HCT116 (cell line): ENCODE measurements around the gene MT1G. TPM values are rescaled to one million over a fixed set of nuclear protein-coding genes. Genes with fewer than 3 reads are reported as not detected.
A peak's percentile ranks its signal among the peaks of the same experiment; 100 is the strongest.

Experiments
- ATAC-seq: fragments of 200-7000 bp; cut with Tn5 transposase; 2 replicates; pipeline ENCODE4 v1.9.1; 2020; ENCODE audit warnings: mild to moderate bottlenecking, moderate library complexity
- BruUV-seq: library from RNA; stranded (reverse); fragments of 400-500 nt; replicated peaks from 2 replicates; lab custom pipeline; 2021; lab: Mats Ljungman, UMichigan
- CTCF ChIA-PET: fragments of 300-600 bp; sonication (Branson Sonifier 250); formaldehyde crosslinking; loops from one replicate; lab custom pipeline; 2021; ENCODE audit warnings: antibody characterized with exemption; lab: Charles Lee
- POLR2A ChIA-PET: fragments of 300-600, 350-600 bp; sonication (Branson Sonifier 250); formaldehyde crosslinking; loops from one replicate; lab custom pipeline; 2021; ENCODE audit warnings: antibody characterized with exemption; lab: Charles Lee
- RAD21 ChIA-PET, 2 experiments: fragments of 300-600 bp; sonication (Branson Sonifier 250); formaldehyde crosslinking; loops; one replicate each; lab custom pipeline; 2023; ENCODE audit warnings: low total read pairs in 2 of 2; ENCODE audit not compliant: uncharacterized antibody in 2 of 2, unreplicated experiment in 2 of 2, low non-redundant PET in 1 of 2; lab: Charles Lee
- DNase-seq: peaks from one replicate; pipeline ENCODE4 v3.0.0-alpha.2; 2010; ENCODE audit warnings: low read depth, low spot score
- H2AFZ ChIP-seq: fragments of 200-600 bp; shearing (Covaris generic), sonication (generic); 2 replicates; pipeline ENCODE4 v1.6.1; 2017; ENCODE audit warnings: low read depth, mixed run types, mixed read lengths, antibody characterized with exemption, low read length; ENCODE audit not compliant: poor library complexity, severe bottlenecking
- H3K27ac ChIP-seq: 2 replicates; pipeline ENCODE4 v1.5.1; 2012; ENCODE audit warnings: low read depth, low read length
- H3K27me3 ChIP-seq: fragments of 200-600 bp; sonication (generic); 2 replicates; pipeline ENCODE4 v1.6.1; 2016; ENCODE audit warnings: mixed run types, low read length, mixed read lengths; ENCODE audit not compliant: insufficient read depth
- H3K36me3 ChIP-seq, 2 experiments: fragments of 200-500 bp in 1 of 2; fragments of 200-600 bp in 1 of 2; sonication (Bioruptor generic) in 1 of 2; sonication (generic) in 1 of 2; 2 replicates each; pipeline versions ENCODE4 v1.5.1 to v1.6.1; 2014 to 2016; ENCODE audit warnings: low read length in 2 of 2, inconsistent platforms in 1 of 2, mixed read lengths in 1 of 2, mixed run types in 1 of 2; ENCODE audit not compliant: insufficient read depth in 2 of 2, control insufficient read depth in 1 of 2
- H3K4me1 ChIP-seq, 2 experiments: fragments of 200-600 bp in 1 of 2; sonication (generic) in 1 of 2; 2 replicates each; pipeline versions ENCODE4 v1.5.1 to v1.6.1; 2012 to 2017; ENCODE audit warnings: low read length in 2 of 2, inconsistent platforms in 1 of 2, mild to moderate bottlenecking in 1 of 2, mixed read lengths in 1 of 2, mixed run types in 1 of 2, moderate library complexity in 1 of 2; ENCODE audit not compliant: insufficient read depth in 2 of 2, control insufficient read depth in 1 of 2
- H3K4me2 ChIP-seq: fragments of 200-600 bp; sonication (generic); 2 replicates; pipeline ENCODE4 v1.6.1; 2017; ENCODE audit warnings: mixed run types, low read length, mixed read lengths
- H3K4me3 ChIP-seq, 2 experiments: fragments of 200-600 bp in 1 of 2; sonication (generic) in 1 of 2; replicated peaks in 1 of 2; 2 replicates each; pipeline ENCODE4 v1.5.1; 2011 to 2016; ENCODE audit warnings: low read length in 2 of 2, control low read depth in 1 of 2, low read depth in 1 of 2, mild to moderate bottlenecking in 1 of 2, mixed read lengths in 1 of 2, mixed run types in 1 of 2
- H3K79me2 ChIP-seq: fragments of 200-600 bp; sonication (generic); 2 replicates; pipeline ENCODE4 v1.6.1; 2017; ENCODE audit warnings: mild to moderate bottlenecking, mixed run types, low read length, moderate library complexity, mixed read lengths; ENCODE audit not compliant: insufficient read depth
- H3K9ac ChIP-seq: fragments of 200-600 bp; sonication (generic); 2 replicates; pipeline ENCODE4 v1.6.1; 2016; ENCODE audit warnings: low read length, mixed read lengths
- H3K9me2 ChIP-seq: fragments of 200-600 bp; sonication (generic), shearing (Covaris generic); 2 replicates; pipeline ENCODE4 v1.6.1; 2017; ENCODE audit warnings: mixed run types, mild to moderate bottlenecking, moderate library complexity; ENCODE audit not compliant: insufficient read depth
- H3K9me3 ChIP-seq, 2 experiments: fragments of 200-500 bp in 1 of 2; fragments of 200-600 bp in 1 of 2; sonication (Bioruptor generic) in 1 of 2; sonication (generic) in 1 of 2; 2 replicates each; pipeline ENCODE4 v1.6.1; 2014 to 2017; ENCODE audit warnings: low read length in 2 of 2, mixed read lengths in 2 of 2, inconsistent platforms in 1 of 2, low read depth in 1 of 2, mild to moderate bottlenecking in 1 of 2, mixed run types in 1 of 2, moderate library complexity in 1 of 2; ENCODE audit not compliant: control insufficient read depth in 1 of 2, insufficient read depth in 1 of 2
- H4K20me1 ChIP-seq: fragments of 200-600 bp; sonication (generic), shearing (Covaris generic); 2 replicates; pipeline ENCODE4 v1.6.1; 2017; ENCODE audit warnings: mixed run types, mild to moderate bottlenecking, moderate library complexity; ENCODE audit not compliant: insufficient read depth
- CBX3 ChIP-seq: IDR thresholded peaks from 2 replicates; pipeline ENCODE4 v1.6.1; 2012; ENCODE audit warnings: low read depth
- POLR2AphosphoS5 ChIP-seq: IDR thresholded peaks from 2 replicates; pipeline ENCODE4 v1.6.1; 2011; ENCODE audit warnings: mild to moderate bottlenecking, low read depth, low read length, moderate library complexity
- SP1 ChIP-seq: IDR thresholded peaks from 2 replicates; pipeline ENCODE4 v1.6.1; 2012; ENCODE audit warnings: low read depth
- intact Hi-C: fragments of 100-400 bp; cut with micrococcal nuclease; formaldehyde crosslinking; loops from 2 replicates; pipeline ENCODE4 v1.10.0; 2022
- total RNA-seq: library from RNA; stranded (reverse); gene quantifications from one replicate; pipeline ENCODE4 v1.2.1, GENCODE V29; 2021; ENCODE audit not compliant: unreplicated experiment

The MT1G gene
- total RNA-seq, 1 experiment from 2014 or later = 1.2 TPM

DNA sequence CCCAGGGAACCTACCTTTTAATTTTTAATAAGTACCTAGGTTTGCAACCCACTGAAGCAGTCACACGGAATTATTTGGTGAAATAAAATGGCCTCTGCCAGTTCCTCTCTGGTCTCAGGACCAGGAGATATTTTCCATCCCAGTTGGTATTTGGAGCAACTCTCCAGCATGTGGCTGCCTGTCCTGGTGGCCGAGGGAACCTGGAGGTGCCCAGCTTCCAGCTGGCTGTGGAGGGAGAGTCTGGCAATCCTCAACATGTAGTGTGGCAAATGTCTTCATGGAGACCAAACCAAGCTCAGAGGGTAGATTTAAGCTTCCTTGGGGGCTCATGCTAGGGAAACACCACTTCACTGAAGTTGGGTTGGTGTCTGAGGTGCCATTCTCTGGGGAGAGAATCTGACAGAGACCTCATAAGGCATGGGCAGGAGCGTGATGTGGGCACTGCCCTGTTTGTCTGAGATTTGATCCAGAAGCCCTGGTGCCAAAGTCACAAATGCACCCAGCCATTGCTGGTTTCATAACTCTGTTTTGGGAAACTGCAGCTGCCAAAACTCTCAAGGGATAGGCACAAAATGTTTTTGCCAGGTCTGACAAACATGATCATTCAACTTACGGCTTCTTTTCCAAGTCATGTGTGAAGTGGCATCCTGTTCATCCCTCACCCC, 17.2 kb upstream of the MT1G start:
- no peaks in the 10 kb centered on the region for H3K9me2 ChIP-seq

DNA sequence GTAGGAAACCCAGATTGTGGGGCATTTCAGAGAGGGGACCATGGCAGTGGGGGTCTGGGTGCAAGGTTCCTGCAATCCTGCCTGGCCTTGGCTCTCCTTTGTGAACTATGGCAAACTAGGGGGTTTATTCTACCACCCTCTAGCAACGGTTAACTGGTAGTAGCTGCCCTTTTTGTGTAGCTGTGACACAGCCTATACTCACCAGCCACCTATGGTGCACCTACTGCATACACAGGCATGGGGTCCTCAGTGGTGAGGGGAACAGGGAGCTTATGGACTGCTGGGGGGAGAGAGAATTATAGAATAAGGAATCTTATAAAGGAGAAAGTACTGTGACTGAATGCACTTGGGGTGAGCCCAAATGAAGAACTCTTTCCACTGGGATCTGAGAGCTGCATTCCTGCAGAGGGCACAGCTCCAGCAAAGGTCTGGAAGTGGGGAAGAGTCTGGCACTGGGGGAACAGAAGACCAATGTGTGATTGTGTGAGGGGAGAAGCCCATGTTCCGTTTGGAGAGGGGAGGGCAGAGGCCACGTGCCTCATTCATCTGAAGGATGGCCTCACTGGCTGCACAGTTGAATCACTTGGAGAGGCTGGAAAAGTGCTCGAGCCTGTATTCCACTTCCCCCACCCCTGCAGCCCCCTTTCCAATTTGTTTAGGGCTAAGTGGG, 16.5 kb upstream of the MT1G start:
- H3K4me2 ChIP-seq = no peak overlapping the region
- POLR2A ChIA-PET = interaction anchor here (1.2 to 2.4 kb wide), 2 partner anchors 59 to 76 kb away, joined by 4 to 9 read pairs; partner anchors contain the start of genes MT1E and MT2A
- RAD21 ChIA-PET = no interaction called here

More for the DNA sequence above, 17.2 kb upstream of the MT1G start:
- ChIA-PET RAD21 (no interaction called here), POLR2A (no interaction called here), CTCF (no interaction called here)
- Histone ChIP-seq H3K27ac (no peak overlapping the region), H3K27me3 (no peaks in the 10 kb centered on the region), H3K9ac (no peak overlapping the region), H3K4me2 (no peak overlapping the region), H2AFZ (no peak overlapping the region), H3K36me3 (no peaks in the 10 kb centered on the region), H4K20me1 (no peaks in the 10 kb centered on the region), H3K4me1 (peaks cover 18 to 36% of the 10 kb centered on the region in 2 experiments), H3K9me3 (no peaks in the 10 kb centered on the region), H3K79me2 (no peaks in the 10 kb centered on the region), H3K4me3 (no peak overlapping the region)
- ATAC-seq (no peak), DNase-seq (no peak)
- intact Hi-C loops = loop anchor here (5.0 kb wide), 2 partner anchors 58 to 1183 kb away; partner anchors contain the start of gene MT1E
- no TSS peak for BruUV-seq
- TF ChIP-seq CBX3 = no peak

More for the DNA sequence above, 16.5 kb upstream of the MT1G start:
- no peak overlapping the region for H3K4me3 ChIP-seq
- no peaks in the 10 kb centered on the region for H3K9me2 ChIP-seq
- CTCF ChIA-PET = no interaction called here
- no peak overlapping the region for H3K9ac ChIP-seq
- no peaks in the 10 kb centered on the region for H3K79me2 ChIP-seq
- H3K36me3 ChIP-seq = no peaks in the 10 kb centered on the region
- H2AFZ ChIP-seq = no peak overlapping the region
- ATAC-seq = no peak
- no peak for TF ChIP-seq SP1
- peak; percentile 35; the same call in 1 of the 2 replicates for TF ChIP-seq POLR2AphosphoS5
- TF ChIP-seq, all 23 proteins: peak for 1
- intact Hi-C loops = loop anchor here (5.0 kb wide), 2 partner anchors 57 to 1182 kb away; partner anchors contain the start of gene MT1E
- H3K27ac ChIP-seq = no peak overlapping the region
- BruUV-seq = no TSS peak
- H3K27me3 ChIP-seq = no peaks in the 10 kb centered on the region
- H3K4me1 ChIP-seq = peaks cover 17 to 37% of the 10 kb centered on the region in 2 experiments
- no peaks in the 10 kb centered on the region for H3K9me3 ChIP-seq
- H4K20me1 ChIP-seq = no peaks in the 10 kb centered on the region
- DNase-seq = no peak
